Measurements from ENCODE around the gene THOC6.
A peak's percentile ranks its signal among the peaks of the same experiment; 100 is the strongest.

Gene THOC6

DNA sequence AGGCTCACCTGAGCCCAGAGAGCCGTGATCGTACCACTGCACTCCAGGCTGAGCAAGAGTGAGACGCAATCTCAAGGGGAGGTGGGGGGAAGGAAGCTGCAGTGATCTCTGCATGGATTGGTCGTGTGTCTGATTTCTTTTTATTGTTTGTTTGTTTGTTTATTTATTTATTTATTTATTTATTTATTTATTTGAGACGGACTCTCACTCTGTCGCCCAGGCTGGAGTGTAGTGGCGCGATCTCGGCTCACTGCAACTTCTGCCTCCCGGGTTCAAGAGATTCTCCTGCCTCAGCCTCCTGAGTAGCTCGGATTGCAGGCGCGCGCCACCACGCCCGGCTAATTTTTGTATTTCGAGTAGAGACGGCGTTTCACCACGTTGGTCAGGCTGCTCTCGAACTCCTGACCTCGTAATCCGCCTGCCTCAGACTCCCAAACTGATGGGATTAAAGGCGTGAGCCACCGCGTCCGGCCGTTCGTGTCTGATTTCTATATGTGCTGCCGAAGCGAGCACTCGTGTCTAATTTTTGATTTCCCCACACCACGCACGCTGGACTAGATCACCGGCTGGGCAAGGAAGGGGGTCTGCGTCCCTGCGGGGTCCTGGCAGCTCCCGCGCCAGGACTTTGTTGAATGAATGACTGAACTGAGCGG, 4.1 kb upstream of the THOC6 start (continued):
- TF ChIP-seq, protein P1, sequence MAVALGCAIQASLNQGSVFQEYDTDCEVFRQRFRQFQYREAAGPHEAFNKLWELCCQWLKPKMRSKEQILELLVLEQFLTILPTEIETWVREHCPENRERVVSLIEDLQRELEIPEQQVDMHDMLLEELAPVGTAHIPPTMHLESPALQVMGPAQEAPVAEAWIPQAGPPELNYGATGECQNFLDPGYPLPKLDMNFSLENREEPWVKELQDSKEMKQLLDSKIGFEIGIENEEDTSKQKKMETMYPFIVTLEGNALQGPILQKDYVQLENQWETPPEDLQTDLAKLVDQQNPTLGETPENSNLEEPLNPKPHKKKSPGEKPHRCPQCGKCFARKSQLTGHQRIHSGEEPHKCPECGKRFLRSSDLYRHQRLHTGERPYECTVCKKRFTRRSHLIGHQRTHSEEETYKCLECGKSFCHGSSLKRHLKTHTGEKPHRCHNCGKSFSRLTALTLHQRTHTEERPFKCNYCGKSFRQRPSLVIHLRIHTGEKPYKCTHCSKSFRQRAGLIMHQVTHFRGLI (tag by site-specific recombination; IDR thresholded peaks at IDR 0.05) = no peak
- TF ChIP-seq ZBTB17 (tag by site-specific recombination; IDR thresholded peaks at IDR 0.05) (no peak), ZNF549 (tag by site-specific recombination; IDR thresholded peaks at IDR 0.05) (no peak), YY1 (tag by site-specific recombination; IDR thresholded peaks at IDR 0.05) (no peak), ZFP69B (tag by site-specific recombination; IDR thresholded peaks at IDR 0.05) (no peak), ZNF112 (tag by site-specific recombination; IDR thresholded peaks at IDR 0.05) (no peak), ZNF664 (tag by site-specific recombination; IDR thresholded peaks at IDR 0.05) (peak; percentile 70; the same call in 1 of the 2 replicates), ZNF571 (tag by site-specific recombination; IDR thresholded peaks at IDR 0.05) (no peak), ZNF837 (tag by site-specific recombination; IDR thresholded peaks at IDR 0.05) (no peak), ZBTB1 (tag by site-specific recombination; IDR thresholded peaks at IDR 0.05) (no peak), ZNF23 (tag by site-specific recombination; IDR thresholded peaks at IDR 0.05; ENCODE audit: borderline replicate concordance) (no peak), ZNF354C (tag by site-specific recombination; IDR thresholded peaks at IDR 0.05; ENCODE audit: borderline replicate concordance, low read depth) (no peak), ZNF292 (tag by site-specific recombination; IDR thresholded peaks at IDR 0.05; ENCODE audit: borderline replicate concordance, low read depth) (peak; percentile 55; the same call in 1 of the 2 replicates), MYNN (tag by site-specific recombination; IDR thresholded peaks at IDR 0.05; ENCODE audit: borderline replicate concordance) (0 out of 2 replicates have a peak, but pooled peaks have one; percentile 47), ZNF473 (tag by site-specific recombination; IDR thresholded peaks at IDR 0.05) (no peak)
- TF ChIP-seq, protein P2, sequence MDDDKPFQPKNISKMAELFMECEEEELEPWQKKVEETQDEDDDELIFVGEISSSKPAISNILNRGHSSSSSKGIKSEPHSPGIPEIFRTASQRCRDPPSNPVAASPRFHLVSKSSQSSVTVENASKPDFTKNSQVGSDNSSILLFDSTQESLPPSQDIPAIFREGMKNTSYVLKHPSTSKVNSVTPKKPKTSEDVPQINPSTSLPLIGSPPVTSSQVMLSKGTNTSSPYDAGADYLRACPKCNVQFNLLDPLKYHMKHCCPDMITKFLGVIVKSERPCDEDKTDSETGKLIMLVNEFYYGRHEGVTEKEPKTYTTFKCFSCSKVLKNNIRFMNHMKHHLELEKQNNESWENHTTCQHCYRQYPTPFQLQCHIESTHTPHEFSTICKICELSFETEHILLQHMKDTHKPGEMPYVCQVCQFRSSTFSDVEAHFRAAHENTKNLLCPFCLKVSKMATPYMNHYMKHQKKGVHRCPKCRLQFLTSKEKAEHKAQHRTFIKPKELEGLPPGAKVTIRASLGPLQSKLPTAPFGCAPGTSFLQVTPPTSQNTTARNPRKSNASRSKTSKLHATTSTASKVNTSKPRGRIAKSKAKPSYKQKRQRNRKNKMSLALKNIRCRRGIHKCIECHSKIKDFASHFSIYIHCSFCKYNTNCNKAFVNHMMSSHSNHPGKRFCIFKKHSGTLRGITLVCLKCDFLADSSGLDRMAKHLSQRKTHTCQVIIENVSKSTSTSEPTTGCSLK (tag by site-specific recombination; IDR thresholded peaks at IDR 0.05) = no peak
- TF ChIP-seq, protein P3, sequence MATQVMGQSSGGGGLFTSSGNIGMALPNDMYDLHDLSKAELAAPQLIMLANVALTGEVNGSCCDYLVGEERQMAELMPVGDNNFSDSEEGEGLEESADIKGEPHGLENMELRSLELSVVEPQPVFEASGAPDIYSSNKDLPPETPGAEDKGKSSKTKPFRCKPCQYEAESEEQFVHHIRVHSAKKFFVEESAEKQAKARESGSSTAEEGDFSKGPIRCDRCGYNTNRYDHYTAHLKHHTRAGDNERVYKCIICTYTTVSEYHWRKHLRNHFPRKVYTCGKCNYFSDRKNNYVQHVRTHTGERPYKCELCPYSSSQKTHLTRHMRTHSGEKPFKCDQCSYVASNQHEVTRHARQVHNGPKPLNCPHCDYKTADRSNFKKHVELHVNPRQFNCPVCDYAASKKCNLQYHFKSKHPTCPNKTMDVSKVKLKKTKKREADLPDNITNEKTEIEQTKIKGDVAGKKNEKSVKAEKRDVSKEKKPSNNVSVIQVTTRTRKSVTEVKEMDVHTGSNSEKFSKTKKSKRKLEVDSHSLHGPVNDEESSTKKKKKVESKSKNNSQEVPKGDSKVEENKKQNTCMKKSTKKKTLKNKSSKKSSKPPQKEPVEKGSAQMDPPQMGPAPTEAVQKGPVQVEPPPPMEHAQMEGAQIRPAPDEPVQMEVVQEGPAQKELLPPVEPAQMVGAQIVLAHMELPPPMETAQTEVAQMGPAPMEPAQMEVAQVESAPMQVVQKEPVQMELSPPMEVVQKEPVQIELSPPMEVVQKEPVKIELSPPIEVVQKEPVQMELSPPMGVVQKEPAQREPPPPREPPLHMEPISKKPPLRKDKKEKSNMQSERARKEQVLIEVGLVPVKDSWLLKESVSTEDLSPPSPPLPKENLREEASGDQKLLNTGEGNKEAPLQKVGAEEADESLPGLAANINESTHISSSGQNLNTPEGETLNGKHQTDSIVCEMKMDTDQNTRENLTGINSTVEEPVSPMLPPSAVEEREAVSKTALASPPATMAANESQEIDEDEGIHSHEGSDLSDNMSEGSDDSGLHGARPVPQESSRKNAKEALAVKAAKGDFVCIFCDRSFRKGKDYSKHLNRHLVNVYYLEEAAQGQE (tag by site-specific recombination; IDR thresholded peaks at IDR 0.05) = peak; percentile 50; the same call in 1 of the 2 replicates
- TF ChIP-seq, protein P4, sequence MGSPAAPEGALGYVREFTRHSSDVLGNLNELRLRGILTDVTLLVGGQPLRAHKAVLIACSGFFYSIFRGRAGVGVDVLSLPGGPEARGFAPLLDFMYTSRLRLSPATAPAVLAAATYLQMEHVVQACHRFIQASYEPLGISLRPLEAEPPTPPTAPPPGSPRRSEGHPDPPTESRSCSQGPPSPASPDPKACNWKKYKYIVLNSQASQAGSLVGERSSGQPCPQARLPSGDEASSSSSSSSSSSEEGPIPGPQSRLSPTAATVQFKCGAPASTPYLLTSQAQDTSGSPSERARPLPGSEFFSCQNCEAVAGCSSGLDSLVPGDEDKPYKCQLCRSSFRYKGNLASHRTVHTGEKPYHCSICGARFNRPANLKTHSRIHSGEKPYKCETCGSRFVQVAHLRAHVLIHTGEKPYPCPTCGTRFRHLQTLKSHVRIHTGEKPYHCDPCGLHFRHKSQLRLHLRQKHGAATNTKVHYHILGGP (tag by site-specific recombination; IDR thresholded peaks at IDR 0.05) = no peak
- TF ChIP-seq, protein P5, sequence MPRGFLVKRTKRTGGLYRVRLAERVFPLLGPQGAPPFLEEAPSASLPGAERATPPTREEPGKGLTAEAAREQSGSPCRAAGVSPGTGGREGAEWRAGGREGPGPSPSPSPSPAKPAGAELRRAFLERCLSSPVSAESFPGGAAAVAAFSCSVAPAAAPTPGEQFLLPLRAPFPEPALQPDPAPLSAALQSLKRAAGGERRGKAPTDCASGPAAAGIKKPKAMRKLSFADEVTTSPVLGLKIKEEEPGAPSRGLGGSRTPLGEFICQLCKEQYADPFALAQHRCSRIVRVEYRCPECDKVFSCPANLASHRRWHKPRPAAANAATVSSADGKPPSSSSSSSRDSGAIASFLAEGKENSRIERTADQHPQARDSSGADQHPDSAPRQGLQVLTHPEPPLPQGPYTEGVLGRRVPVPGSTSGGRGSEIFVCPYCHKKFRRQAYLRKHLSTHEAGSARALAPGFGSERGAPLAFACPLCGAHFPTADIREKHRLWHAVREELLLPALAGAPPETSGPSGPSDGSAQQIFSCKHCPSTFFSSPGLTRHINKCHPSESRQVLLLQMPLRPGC (tag by site-specific recombination; IDR thresholded peaks at IDR 0.05) = no peak; the same call in 1 of the 2 replicates
- TF ChIP-seq, protein P6, sequence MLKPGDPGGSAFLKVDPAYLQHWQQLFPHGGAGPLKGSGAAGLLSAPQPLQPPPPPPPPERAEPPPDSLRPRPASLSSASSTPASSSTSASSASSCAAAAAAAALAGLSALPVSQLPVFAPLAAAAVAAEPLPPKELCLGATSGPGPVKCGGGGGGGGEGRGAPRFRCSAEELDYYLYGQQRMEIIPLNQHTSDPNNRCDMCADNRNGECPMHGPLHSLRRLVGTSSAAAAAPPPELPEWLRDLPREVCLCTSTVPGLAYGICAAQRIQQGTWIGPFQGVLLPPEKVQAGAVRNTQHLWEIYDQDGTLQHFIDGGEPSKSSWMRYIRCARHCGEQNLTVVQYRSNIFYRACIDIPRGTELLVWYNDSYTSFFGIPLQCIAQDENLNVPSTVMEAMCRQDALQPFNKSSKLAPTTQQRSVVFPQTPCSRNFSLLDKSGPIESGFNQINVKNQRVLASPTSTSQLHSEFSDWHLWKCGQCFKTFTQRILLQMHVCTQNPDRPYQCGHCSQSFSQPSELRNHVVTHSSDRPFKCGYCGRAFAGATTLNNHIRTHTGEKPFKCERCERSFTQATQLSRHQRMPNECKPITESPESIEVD (tag by site-specific recombination; IDR thresholded peaks at IDR 0.05) = no peak
- TF ChIP-seq, protein P7, sequence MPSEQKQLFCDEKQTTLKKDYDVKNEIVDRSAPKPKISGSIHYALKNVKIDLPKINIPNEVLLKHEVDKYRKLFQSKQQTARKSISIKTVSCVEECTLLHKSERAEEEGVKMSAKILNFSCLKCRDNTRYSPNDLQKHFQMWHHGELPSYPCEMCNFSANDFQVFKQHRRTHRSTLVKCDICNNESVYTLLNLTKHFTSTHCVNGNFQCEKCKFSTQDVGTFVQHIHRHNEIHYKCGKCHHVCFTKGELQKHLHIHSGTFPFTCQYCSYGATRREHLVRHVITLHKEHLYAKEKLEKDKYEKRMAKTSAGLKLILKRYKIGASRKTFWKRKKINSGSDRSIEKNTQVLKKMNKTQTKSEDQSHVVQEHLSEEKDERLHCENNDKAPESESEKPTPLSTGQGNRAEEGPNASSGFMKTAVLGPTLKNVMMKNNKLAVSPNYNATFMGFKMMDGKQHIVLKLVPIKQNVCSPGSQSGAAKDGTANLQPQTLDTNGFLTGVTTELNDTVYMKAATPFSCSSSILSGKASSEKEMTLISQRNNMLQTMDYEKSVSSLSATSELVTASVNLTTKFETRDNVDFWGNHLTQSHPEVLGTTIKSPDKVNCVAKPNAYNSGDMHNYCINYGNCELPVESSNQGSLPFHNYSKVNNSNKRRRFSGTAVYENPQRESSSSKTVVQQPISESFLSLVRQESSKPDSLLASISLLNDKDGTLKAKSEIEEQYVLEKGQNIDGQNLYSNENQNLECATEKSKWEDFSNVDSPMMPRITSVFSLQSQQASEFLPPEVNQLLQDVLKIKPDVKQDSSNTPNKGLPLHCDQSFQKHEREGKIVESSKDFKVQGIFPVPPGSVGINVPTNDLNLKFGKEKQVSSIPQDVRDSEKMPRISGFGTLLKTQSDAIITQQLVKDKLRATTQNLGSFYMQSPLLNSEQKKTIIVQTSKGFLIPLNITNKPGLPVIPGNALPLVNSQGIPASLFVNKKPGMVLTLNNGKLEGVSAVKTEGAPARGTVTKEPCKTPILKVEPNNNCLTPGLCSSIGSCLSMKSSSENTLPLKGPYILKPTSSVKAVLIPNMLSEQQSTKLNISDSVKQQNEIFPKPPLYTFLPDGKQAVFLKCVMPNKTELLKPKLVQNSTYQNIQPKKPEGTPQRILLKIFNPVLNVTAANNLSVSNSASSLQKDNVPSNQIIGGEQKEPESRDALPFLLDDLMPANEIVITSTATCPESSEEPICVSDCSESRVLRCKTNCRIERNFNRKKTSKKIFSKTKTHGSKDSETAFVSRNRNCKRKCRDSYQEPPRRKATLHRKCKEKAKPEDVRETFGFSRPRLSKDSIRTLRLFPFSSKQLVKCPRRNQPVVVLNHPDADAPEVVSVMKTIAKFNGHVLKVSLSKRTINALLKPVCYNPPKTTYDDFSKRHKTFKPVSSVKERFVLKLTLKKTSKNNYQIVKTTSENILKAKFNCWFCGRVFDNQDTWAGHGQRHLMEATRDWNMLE (tag by site-specific recombination; conservative IDR thresholded peaks at IDR 0.05; ENCODE audit: low read depth) = peak; percentile 91

All from HEK293 (cell line).